ENCODE results near the gene FAM110C. TPM values are rescaled to one million over a fixed set of nuclear protein-coding genes. Genes with fewer than 3 reads are reported as not detected.

FAM110C gene
- polyA plus RNA-seq, 3 donors: 10.0 to 13.7 (median 12.1) TPM

DNA sequence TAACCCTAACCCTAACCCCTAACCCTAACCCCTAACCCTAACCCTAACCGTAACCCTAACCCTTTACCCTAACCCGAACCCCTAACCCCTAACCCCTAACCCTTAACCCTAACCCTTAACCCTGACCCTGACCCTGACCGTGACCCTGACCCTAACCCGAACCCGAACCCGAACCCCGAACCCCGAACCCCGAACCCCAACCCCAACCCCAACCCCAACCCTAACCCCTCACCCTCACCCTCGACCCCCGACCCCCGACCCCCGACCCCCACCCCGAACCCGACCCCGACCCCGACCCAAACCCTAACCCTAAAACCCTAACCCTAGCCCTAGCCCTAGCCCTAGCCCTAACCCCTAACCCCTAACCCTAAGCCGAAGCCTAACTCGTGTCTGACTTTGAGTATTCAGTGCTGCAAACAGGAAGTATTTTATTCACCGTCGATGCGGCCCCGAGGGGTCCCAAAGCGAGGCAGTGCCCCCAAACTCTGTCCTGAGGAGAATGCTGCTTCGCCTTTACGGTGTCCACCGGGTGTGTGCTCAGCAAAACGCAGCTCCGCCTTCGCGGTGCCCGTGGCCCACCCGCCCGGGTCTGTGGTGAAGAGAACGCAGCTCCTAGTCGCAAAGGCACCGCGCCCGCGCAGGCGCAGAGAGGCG is 36.0 kb downstream of the FAM110C start:
- no peak for DNase-seq

Other genes with a start within 250 kb of the FAM110C start
- gene SH3YL1, start 217.5 kb upstream of the FAM110C start, polyA plus RNA-seq (ENCODE audit: insufficient read length in 3 of 3): 100 to 1,000 TPM in 2 of 3 donors, 10 to 100 TPM in 1; 96.0 to 126 (median 123) TPM
- gene ACP1, start 218.4 kb upstream of the FAM110C start, polyA plus RNA-seq (ENCODE audit: insufficient read length in 3 of 3): 100 to 1,000 TPM; 144 to 158 (median 148) TPM
- 1 to 10 TPM; 4.9 to 6.1 (median 6.1) TPM for gene ALKAL2, start 241.6 kb upstream of the FAM110C start, polyA plus RNA-seq (ENCODE audit: insufficient read length in 3 of 3)

All from renal pelvis (tissue), 4 donors.